Hepatocyte (in vitro differentiated cells): Measurements from ENCODE around the gene CLIP2.

Experiments
- EZH2phosphoT487 ChIP-seq: fragments of 200-600 bp; sonication (generic); IDR thresholded peaks from one replicate; pipeline ENCODE4 v1.6.1; 2018; ENCODE audit warnings: antibody characterized with exemption, mild to moderate bottlenecking, low read depth, moderate library complexity; ENCODE audit not compliant: unreplicated experiment, severe bottlenecking
- TF ChIP-seq, protein P1 (sequence below): fragments of 200-600 bp; sonication (generic); IDR thresholded peaks from 2 replicates; pipeline ENCODE4 v1.5.1; 2016; ENCODE audit warnings: antibody characterized with exemption, mild to moderate bottlenecking; ENCODE audit not compliant: poor library complexity

DNA sequence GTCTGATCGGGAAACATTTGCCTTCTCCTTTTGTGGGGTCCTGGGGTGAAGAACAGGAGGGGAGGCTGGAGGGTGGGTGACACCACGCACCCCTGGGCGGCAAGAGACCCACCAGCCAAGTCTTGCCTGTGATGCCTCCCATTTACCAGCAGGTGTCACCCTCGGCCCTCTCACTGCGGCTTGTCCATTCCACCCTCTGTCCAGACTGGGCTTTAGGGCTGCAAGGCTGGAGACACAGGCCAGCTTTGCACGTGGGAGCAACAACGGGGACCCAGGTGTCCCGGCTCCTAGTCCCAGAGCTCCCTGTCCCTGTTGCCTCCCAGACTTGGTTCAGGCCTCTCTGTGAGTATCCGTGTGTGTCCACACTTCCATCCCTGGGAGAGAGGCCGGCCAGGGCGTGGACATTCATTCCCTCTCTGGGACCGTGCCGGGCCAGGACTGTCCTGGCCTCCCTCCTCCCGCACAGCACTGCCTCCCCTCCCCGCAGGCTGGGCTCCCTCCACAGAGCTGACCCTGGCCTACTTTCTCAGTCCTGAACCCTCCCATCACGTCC lies 128.3 kb downstream of the CLIP2 start:
- TF ChIP-seq, protein P1, sequence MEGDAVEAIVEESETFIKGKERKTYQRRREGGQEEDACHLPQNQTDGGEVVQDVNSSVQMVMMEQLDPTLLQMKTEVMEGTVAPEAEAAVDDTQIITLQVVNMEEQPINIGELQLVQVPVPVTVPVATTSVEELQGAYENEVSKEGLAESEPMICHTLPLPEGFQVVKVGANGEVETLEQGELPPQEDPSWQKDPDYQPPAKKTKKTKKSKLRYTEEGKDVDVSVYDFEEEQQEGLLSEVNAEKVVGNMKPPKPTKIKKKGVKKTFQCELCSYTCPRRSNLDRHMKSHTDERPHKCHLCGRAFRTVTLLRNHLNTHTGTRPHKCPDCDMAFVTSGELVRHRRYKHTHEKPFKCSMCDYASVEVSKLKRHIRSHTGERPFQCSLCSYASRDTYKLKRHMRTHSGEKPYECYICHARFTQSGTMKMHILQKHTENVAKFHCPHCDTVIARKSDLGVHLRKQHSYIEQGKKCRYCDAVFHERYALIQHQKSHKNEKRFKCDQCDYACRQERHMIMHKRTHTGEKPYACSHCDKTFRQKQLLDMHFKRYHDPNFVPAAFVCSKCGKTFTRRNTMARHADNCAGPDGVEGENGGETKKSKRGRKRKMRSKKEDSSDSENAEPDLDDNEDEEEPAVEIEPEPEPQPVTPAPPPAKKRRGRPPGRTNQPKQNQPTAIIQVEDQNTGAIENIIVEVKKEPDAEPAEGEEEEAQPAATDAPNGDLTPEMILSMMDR: peak; percentile 97
- no peak for TF ChIP-seq EZH2phosphoT487
